HCT116 (cell line): ENCODE results near the gene COL20A1. TPM values are rescaled to one million over a fixed set of nuclear protein-coding genes. Genes with fewer than 3 reads are reported as not detected.

Experiments
- ATAC-seq: fragments of 200-7000 bp; cut with Tn5 transposase; 2 replicates; pipeline ENCODE4 v1.9.1; 2020; ENCODE audit warnings: mild to moderate bottlenecking, moderate library complexity
- BruUV-seq: library from RNA; stranded (reverse); fragments of 400-500 nt; replicated peaks from 2 replicates; lab custom pipeline; 2021; lab: Mats Ljungman, UMichigan
- CTCF ChIA-PET: fragments of 300-600 bp; sonication (Branson Sonifier 250); formaldehyde crosslinking; loops from one replicate; lab custom pipeline; 2021; ENCODE audit warnings: antibody characterized with exemption; lab: Charles Lee
- POLR2A ChIA-PET: fragments of 300-600, 350-600 bp; sonication (Branson Sonifier 250); formaldehyde crosslinking; loops from one replicate; lab custom pipeline; 2021; ENCODE audit warnings: antibody characterized with exemption; lab: Charles Lee
- RAD21 ChIA-PET, 2 experiments: fragments of 300-600 bp; sonication (Branson Sonifier 250); formaldehyde crosslinking; loops; one replicate each; lab custom pipeline; 2023; ENCODE audit warnings: low total read pairs in 2 of 2; ENCODE audit not compliant: uncharacterized antibody in 2 of 2, unreplicated experiment in 2 of 2, low non-redundant PET in 1 of 2; lab: Charles Lee
- DNase-seq: peaks from one replicate; pipeline ENCODE4 v3.0.0-alpha.2; 2010; ENCODE audit warnings: low read depth, low spot score
- H2AFZ ChIP-seq: fragments of 200-600 bp; shearing (Covaris generic), sonication (generic); 2 replicates; pipeline ENCODE4 v1.6.1; 2017; ENCODE audit warnings: low read depth, mixed run types, mixed read lengths, antibody characterized with exemption, low read length; ENCODE audit not compliant: poor library complexity, severe bottlenecking
- H3K27ac ChIP-seq: 2 replicates; pipeline ENCODE4 v1.5.1; 2012; ENCODE audit warnings: low read depth, low read length
- H3K27me3 ChIP-seq: fragments of 200-600 bp; sonication (generic); 2 replicates; pipeline ENCODE4 v1.6.1; 2016; ENCODE audit warnings: mixed run types, low read length, mixed read lengths; ENCODE audit not compliant: insufficient read depth
- H3K36me3 ChIP-seq, 2 experiments: fragments of 200-500 bp in 1 of 2; fragments of 200-600 bp in 1 of 2; sonication (Bioruptor generic) in 1 of 2; sonication (generic) in 1 of 2; 2 replicates each; pipeline versions ENCODE4 v1.5.1 to v1.6.1; 2014 to 2016; ENCODE audit warnings: low read length in 2 of 2, inconsistent platforms in 1 of 2, mixed read lengths in 1 of 2, mixed run types in 1 of 2; ENCODE audit not compliant: insufficient read depth in 2 of 2, control insufficient read depth in 1 of 2
- H3K4me1 ChIP-seq, 2 experiments: fragments of 200-600 bp in 1 of 2; sonication (generic) in 1 of 2; 2 replicates each; pipeline versions ENCODE4 v1.5.1 to v1.6.1; 2012 to 2017; ENCODE audit warnings: low read length in 2 of 2, inconsistent platforms in 1 of 2, mild to moderate bottlenecking in 1 of 2, mixed read lengths in 1 of 2, mixed run types in 1 of 2, moderate library complexity in 1 of 2; ENCODE audit not compliant: insufficient read depth in 2 of 2, control insufficient read depth in 1 of 2
- H3K4me2 ChIP-seq: fragments of 200-600 bp; sonication (generic); 2 replicates; pipeline ENCODE4 v1.6.1; 2017; ENCODE audit warnings: mixed run types, low read length, mixed read lengths
- H3K4me3 ChIP-seq, 2 experiments: fragments of 200-600 bp in 1 of 2; sonication (generic) in 1 of 2; replicated peaks in 1 of 2; 2 replicates each; pipeline ENCODE4 v1.5.1; 2011 to 2016; ENCODE audit warnings: low read length in 2 of 2, control low read depth in 1 of 2, low read depth in 1 of 2, mild to moderate bottlenecking in 1 of 2, mixed read lengths in 1 of 2, mixed run types in 1 of 2
- H3K79me2 ChIP-seq: fragments of 200-600 bp; sonication (generic); 2 replicates; pipeline ENCODE4 v1.6.1; 2017; ENCODE audit warnings: mild to moderate bottlenecking, mixed run types, low read length, moderate library complexity, mixed read lengths; ENCODE audit not compliant: insufficient read depth
- H3K9ac ChIP-seq: fragments of 200-600 bp; sonication (generic); 2 replicates; pipeline ENCODE4 v1.6.1; 2016; ENCODE audit warnings: low read length, mixed read lengths
- H3K9me2 ChIP-seq: fragments of 200-600 bp; sonication (generic), shearing (Covaris generic); 2 replicates; pipeline ENCODE4 v1.6.1; 2017; ENCODE audit warnings: mixed run types, mild to moderate bottlenecking, moderate library complexity; ENCODE audit not compliant: insufficient read depth
- H3K9me3 ChIP-seq, 2 experiments: fragments of 200-500 bp in 1 of 2; fragments of 200-600 bp in 1 of 2; sonication (Bioruptor generic) in 1 of 2; sonication (generic) in 1 of 2; 2 replicates each; pipeline ENCODE4 v1.6.1; 2014 to 2017; ENCODE audit warnings: low read length in 2 of 2, mixed read lengths in 2 of 2, inconsistent platforms in 1 of 2, low read depth in 1 of 2, mild to moderate bottlenecking in 1 of 2, mixed run types in 1 of 2, moderate library complexity in 1 of 2; ENCODE audit not compliant: control insufficient read depth in 1 of 2, insufficient read depth in 1 of 2
- H4K20me1 ChIP-seq: fragments of 200-600 bp; sonication (generic), shearing (Covaris generic); 2 replicates; pipeline ENCODE4 v1.6.1; 2017; ENCODE audit warnings: mixed run types, mild to moderate bottlenecking, moderate library complexity; ENCODE audit not compliant: insufficient read depth
- CBX3 ChIP-seq: IDR thresholded peaks from 2 replicates; pipeline ENCODE4 v1.6.1; 2012; ENCODE audit warnings: low read depth
- CTCF ChIP-seq, 3 experiments: fragments of 200-600 bp in 1 of 3; sonication (generic) in 1 of 3; IDR thresholded peaks in 2 of 3; conservative IDR thresholded peaks in 1 of 3; 2 replicates each; pipeline ENCODE4 v1.5.1; 2012 to 2017; ENCODE audit warnings: low read depth in 2 of 3, low read length in 2 of 3, antibody characterized with exemption in 1 of 3, borderline replicate concordance in 1 of 3, control low read depth in 1 of 3, mild to moderate bottlenecking in 1 of 3, mixed read lengths in 1 of 3, mixed run types in 1 of 3, moderate library complexity in 1 of 3; ENCODE audit not compliant: insufficient read depth in 1 of 3
- EGR1 ChIP-seq: IDR thresholded peaks from 2 replicates; pipeline ENCODE4 v1.6.1; 2012; ENCODE audit warnings: low read depth
- EZH2phosphoT487 ChIP-seq: fragments of 200-600 bp; IDR thresholded peaks from 2 replicates; pipeline ENCODE4 v1.6.1; 2018; ENCODE audit warnings: antibody characterized with exemption, borderline replicate concordance
- JUND ChIP-seq: IDR thresholded peaks from 2 replicates; pipeline ENCODE4 v1.6.1; 2012
- MAX ChIP-seq: IDR thresholded peaks from 2 replicates; pipeline ENCODE4 v1.6.1; 2012
- POLR2A ChIP-seq: IDR thresholded peaks from 2 replicates; pipeline ENCODE4 v1.7.0; 2011; ENCODE audit warnings: borderline replicate concordance; ENCODE audit not compliant: insufficient read depth, insufficient read length; ENCODE audit errors: extremely low read depth
- SIN3A ChIP-seq: IDR thresholded peaks from 2 replicates; pipeline ENCODE4 v1.6.1; 2012; ENCODE audit warnings: low read depth
- SRF ChIP-seq: IDR thresholded peaks from 2 replicates; pipeline ENCODE4 v1.6.1; 2012; ENCODE audit warnings: low read depth
- ZFX ChIP-seq: fragments of 450-650 bp; IDR thresholded peaks from 2 replicates; pipeline ENCODE4 v1.6.1; 2017
- ZNF274 ChIP-seq: fragments of 200-500 bp; sonication (Bioruptor generic); IDR thresholded peaks from 2 replicates; pipeline ENCODE4 v1.6.1; 2014; ENCODE audit warnings: mild to moderate bottlenecking, low read depth, low read length, inconsistent platforms
- intact Hi-C: fragments of 100-400 bp; cut with micrococcal nuclease; formaldehyde crosslinking; loops from 2 replicates; pipeline ENCODE4 v1.10.0; 2022
- total RNA-seq: library from RNA; stranded (reverse); gene quantifications from one replicate; pipeline ENCODE4 v1.2.1, GENCODE V29; 2021; ENCODE audit not compliant: unreplicated experiment

COL20A1 gene
- total RNA-seq, 1 experiment from 2014 or later, result 0.34 TPM

GRCh38 chr20:63258781-63259180, 34.2 kb upstream of the COL20A1 start:
- ATAC-seq, result no peak
- Histone ChIP-seq H3K9me2 (no peaks in the 10 kb centered on the region), H3K4me2 (no peak overlapping the region), H4K20me1 (no peaks in the 10 kb centered on the region), H3K79me2 (no peaks in the 10 kb centered on the region), H3K4me1 (no peaks in the 10 kb centered on the region), H3K9me3 (no peaks in the 10 kb centered on the region), H3K27ac (no peak overlapping the region), H3K4me3 (no peak overlapping the region), H2AFZ (no peak overlapping the region), H3K27me3 (no peaks in the 10 kb centered on the region), H3K36me3 (no peaks in the 10 kb centered on the region), H3K9ac (no peak overlapping the region)
- CTCF ChIA-PET, result interaction anchor here (1.2 kb wide), 1 partner anchor 35 kb away, joined by 3 read pairs; no protein-coding TSS in a partner anchor
- RAD21 ChIA-PET, result no interaction called here
- POLR2A ChIA-PET, result no interaction called here
- BruUV-seq, result no TSS peak
- TF ChIP-seq ZFX, result no peak
- TF ChIP-seq MAX, result no peak
- no peak for TF ChIP-seq EGR1
- TF ChIP-seq ZNF274, result no peak
- no peak for TF ChIP-seq CBX3
- TF ChIP-seq POLR2A, result no peak
- no peak for TF ChIP-seq CTCF (IDR thresholded peaks at IDR 0.05 in 2 of 3, conservative IDR thresholded peaks at IDR 0.05 in 1 of 3; ENCODE audit: borderline replicate concordance in 1 of 3, insufficient read depth in 1 of 3, low read depth in 2 of 3, low read length in 2 of 3)
- TF ChIP-seq SRF, result no peak
- TF ChIP-seq SIN3A, result no peak
- TF ChIP-seq EZH2phosphoT487, result no peak
- no peak for TF ChIP-seq JUND
- DNase-seq, result no peak
- intact Hi-C loops, result no loop called here
